Stromal cell of bone marrow (primary cell): Measurements from ENCODE around the gene MDFI.

Experiments used
- DNase-seq: peaks from one replicate; pipeline ENCODE4 v3.0.0-alpha.2; 2012; ENCODE audit warnings: low read depth

MDFI gene

DNA sequence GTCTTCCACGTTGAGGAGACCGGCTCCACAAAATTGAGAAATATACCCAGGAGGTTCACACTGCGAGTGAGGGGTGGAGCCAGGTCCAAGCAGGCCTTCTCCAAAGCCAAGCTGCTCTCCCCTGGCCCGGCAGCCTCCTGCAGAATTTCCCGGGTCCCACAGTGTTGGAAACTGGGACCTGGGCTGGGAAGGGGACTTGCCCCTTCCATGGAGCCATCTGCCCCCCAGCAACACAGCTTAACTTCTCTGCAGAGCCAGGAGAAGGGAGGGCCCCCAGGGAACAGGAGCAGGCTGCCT lies 35.4 kb downstream of the MDFI start:
- no peak for DNase-seq

DNA sequence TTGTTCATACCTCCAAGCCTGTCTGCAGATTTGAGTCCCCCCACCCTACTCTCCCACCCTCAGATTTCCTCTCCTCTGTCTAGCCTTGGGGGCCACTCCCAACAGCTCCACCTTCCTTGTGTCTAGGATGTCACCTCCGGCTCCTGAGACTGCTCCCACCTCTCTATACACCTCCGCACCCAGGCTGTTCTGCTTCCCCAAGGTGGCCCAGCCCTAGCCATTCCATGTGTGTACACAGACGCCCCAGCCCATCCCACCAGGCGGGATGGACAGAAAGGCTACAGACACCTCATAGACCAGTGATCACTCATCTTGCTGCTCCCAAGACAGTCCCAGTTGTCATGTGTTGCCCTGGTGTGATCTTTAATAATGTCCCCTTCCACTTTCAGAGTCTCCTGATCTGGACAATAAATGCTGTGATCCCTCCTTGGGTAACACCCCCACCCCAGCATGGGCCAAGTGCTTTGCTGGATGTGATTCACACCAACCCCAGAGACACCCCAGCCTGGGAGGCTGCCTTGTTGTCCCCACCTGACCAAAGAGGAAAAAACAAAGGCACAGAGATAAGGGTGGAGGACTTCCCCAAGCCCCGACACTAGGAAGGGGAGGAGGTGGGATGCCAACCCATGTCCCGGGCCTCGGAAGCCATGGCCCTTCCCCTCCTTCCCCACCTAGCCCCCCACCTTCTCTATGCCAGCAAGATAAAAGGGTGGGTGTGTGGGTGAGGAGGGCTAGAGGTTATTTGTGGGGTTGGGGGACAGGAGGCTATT lies 36.1 kb downstream of the MDFI start:
- DNase-seq: no peak

DNA sequence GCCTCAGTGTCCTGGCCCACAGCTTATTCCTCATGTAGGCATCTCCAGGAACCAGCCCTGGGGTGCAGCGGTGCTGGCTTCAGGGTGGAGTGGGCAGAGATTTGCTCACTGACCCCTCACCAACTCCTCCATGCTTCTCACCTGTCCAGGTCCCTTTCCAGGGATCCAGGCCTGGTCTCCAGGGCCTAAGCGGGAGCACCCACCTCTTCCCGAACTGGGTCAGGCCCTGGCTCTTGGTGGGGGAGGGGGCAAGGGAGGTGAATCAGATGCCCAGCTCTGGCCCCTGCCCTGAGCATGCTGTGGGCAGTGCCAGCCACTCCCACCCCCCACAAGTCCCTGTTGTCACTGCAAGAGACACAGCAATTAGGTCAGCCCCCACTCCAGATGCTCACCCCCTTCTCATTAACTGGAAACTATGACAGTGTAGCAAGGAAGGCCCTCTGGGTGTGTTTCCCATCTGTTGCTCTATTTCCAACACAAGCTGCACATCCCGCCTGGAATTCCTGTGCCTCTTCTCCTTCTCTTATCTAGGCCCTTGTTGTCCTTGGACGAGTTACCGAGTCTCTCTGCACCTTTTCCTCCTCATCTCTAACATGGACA lies 37.0 kb downstream of the MDFI start:
- DNase-seq: no peak

DNA sequence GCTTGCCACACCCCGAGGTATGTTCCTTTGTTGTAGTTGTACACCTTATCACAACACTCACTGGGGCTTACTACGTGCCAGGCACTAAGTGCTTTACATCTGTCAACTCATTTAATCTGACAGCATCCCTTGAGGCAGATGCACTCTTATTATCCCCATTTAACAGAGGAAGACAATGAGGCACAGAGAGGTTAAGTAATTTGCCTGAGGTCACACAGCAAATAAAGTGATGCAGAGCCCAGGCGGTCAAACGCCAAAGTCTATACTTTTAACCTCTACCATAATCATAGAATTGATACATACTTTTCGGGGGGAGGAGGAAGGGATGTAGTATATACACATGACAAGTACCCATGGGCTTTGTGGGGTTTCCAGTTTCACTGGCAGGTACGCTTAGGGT lies 37.7 kb downstream of the MDFI start:
- DNase-seq: no peak

DNA sequence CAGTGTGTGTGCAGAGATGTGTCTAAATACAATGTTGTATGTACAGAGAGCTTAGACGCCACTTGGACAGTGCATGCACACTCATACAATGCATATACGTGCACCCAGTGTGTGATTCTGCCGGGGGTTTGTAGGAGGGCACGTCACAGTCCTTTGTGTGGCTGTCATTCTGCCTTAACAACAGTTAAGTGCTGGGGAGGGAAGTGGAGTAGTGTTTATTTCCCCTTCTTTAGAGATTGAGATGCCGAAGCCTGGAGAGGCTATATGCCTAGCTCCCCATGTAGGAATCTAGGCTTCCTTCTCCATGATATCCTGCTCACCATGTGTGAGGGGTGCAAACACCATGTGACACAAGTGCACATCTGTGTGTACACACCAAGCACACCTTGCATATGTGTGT lies 38.2 kb downstream of the MDFI start:
- DNase-seq: no peak

DNA sequence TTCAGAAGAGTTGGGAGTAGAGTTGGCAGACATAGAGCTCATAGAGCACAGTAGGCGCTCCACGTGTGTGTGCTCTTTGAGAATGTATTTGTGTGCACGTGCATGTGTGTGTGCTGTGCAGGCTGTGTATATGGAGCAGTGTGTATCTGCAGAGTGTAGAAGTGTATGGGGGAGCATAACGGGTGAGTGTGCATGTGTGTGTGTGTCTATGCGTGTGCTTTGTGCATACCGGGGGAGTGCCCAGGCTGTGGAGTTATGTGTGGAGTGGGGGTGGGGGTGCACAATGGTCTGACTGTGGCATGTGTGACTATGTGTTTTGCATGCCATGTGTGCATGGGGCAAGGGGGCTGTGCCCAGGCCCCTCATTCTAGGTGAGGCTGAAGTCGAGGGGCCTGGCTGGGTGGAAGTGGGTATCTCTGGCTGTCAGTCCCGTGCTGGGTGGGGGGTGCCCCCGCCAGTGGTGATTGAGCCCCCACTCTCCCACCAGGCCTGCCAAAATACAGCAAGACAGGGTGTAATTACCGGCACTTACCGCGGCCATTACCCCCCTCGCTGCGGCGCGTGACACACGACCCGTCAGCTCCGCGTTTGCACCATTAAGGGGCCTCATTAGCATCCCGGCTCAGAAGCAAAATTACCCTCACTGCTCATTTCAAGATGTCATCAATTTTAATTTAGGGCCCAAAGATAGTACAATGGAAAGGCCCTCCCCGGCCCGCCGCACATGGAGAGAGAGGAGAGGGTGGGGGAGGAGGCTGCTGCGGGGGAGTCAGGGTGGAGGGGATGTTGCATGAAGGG lies 39.1 kb downstream of the MDFI start:
- DNase-seq: no peak

DNA sequence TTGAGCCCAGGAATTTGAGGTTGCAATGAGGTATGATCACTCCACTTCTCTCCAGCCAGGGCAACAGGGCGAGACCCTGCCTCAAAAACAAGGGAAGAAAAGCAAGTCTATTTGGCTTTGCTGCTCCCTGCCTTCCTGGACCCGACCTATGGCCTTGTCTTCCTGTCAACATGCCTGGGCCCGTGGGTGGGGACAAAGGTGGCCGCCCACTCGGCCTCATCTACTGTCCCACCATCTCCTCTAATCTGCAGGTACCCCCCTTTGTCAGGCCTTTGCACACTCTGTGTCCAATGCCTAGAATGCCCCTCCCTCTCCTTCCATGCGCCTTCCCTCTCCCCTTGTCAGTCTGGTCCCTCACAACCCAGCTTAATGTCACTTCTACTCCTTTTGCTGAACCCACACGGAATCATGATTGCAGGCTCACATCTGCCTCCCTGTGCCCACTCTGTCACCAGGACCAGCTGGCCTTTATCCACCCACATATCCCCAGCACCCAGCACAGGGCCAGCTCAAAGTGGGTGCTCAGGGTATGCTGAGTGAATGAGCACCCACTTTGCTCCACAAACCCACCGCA lies 40.3 kb downstream of the MDFI start:
- DNase-seq: no peak

DNA sequence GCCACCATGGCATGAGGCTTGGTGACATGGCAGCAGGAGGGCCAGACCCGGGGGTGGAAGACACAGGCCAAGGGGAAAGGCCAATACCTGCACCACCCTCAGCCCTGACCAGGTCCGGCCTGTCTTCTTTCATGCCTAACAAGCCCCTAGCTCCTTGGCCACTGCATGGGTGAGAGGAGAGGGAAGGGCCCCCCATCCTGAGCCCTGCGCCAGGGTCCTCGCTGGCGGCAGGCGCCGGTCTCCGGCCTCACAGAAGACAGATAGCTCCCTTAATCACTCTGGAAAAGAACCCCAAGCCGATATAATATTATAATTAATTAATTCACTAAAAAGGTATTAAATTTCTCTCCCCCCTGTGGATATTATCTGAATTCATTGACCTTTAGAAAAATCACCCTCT lies 41.4 kb downstream of the MDFI start:
- DNase-seq: no peak

DNA sequence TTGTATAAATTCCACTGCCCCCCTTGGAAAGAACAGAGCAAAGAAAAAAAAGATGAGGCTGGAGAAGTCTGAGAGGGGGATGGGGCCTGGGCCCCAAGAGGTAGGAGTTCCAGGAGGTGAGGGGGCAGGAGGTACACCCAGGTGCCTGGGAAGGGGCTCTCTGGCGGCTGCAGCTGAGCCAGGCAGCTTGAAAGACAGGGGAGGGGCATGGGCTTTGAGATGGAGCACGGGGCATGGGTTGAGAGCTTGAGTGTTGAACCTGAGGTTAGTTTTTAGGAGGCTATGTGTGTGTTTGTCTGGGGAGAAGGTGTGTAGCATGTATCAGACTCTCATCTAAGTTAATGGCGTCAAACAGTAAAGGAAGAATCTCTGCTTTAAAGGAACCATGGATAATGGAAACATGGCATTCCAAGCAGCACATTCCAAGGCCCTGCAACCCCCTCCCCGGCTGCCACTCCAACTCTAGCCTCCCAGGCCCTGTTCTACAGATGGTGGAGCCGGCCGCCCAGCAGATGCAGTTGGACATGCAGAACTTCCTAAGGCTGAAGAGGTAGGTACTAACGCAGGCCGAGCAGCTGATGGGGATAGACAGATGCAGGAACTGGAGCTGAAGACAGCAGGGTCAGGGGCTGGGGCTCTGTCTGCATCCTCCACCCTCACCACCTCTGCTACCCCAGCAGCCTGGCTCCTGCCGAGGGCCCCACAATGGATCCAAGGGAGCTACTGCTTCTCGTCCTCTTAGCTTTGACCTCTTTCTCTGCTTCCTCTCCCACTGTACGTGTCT lies 42.1 kb downstream of the MDFI start:
- no peak for DNase-seq

DNA sequence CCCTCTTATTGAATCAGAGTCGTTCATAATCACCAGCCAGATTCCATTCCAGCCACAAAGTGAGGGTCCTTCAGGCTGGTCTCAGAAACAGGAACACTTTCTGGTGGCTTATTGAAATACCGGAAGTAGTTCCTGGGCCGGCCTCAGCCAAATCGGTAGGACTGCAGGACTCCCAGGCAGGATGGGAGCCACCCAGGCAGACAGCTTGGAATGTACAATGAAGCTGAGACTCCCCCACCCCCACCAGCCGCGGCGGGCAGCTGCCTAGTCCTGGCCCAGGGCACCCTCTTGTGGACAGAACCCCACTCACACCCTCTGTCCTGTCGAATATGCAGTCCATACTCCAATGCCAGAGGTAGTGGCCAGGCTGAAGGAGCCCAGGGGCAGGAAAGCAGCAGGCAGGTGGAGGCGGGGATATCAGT lies 43.8 kb downstream of the MDFI start:
- peak; percentile 72 for DNase-seq

DNA sequence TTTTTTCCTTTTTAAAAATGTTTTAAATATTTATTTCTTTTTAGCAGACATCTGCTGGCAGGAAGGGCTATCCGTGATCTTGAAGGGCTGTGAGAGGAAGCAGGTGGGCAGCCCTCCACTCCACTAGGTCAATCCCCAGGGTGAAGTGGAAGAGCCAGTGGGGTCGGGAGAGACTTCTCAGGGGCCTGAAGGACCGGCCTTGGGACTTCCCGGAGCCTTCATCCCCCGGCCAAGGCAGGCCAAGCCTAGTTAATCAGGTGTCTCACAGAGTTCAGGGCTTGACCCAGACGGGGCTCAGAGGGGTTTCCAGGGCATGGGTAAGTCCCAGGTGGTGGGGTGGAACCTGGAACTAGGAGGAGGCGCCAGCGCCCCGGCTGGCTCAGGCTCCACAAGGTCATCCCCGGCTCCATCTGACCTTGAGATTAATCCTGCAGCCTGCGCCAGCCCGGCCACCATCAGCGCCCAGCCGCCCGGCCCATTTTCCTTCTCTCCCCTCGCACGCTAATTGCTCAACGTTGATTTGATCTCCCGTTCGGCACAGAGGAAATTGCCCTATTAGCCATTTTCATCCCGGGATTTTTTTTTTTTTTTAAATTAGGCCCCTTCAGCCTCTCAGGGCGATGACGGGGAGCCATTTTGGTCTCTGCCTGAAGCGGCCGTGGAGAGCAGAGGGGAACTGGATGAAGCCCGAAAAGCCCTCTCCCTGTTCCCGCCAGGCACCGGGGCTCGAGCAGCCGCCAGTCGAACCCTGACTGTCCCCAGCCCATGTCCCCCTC lies 44.4 kb downstream of the MDFI start:
- no peak for DNase-seq

DNA sequence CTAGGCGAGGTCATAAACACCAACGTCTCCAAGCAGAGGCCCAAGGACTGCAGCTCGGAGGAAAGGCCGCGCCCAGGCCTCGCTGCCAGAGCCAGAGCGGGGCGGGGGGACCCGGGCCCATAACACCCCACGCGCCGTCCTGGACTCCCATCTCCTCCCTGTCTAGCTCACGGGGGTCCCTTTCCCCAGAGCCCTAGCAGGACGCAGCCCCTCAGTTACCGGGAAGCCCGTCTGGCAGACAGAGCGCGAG lies 44.9 kb downstream of the MDFI start:
- DNase-seq: no peak

DNA sequence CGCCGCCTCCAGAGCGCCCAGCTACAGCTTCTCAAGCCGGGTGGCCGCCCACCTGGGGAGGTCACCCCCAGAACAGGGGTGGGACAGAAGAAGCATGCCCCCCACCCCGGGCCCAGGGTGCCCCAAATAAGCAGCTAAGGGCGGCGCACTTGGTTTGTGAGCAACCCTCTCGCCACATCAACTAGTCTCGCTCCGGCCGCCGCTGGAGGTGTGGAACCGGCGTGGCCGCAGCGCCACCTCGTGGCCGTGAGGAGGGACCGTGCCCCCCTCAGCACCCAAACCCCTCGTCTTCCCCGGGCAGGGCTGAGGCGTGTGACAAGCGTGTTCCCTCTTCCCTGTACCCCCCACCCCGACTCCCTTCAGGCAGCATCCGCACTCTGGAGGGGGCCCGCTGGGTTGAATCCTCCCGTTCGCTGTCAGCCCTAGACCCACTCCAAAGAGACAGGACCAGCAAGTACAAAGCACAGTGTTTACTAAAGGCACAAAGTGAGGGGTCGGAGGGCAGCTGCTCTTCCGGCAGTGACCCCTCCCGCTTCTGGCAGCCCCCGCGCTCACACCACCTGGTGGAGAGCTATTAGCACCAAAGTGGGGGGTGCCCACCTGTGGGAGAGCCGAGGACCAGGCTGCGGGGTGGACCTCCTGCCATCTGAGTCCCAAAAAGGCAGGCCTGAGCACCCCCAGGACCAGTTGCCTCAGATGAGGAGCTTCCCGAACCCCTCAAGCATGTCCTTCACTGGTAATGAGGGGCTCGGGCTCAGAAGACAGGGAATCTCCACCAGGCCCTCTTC lies 45.4 kb downstream of the MDFI start:
- DNase-seq: peak; percentile 36

DNA sequence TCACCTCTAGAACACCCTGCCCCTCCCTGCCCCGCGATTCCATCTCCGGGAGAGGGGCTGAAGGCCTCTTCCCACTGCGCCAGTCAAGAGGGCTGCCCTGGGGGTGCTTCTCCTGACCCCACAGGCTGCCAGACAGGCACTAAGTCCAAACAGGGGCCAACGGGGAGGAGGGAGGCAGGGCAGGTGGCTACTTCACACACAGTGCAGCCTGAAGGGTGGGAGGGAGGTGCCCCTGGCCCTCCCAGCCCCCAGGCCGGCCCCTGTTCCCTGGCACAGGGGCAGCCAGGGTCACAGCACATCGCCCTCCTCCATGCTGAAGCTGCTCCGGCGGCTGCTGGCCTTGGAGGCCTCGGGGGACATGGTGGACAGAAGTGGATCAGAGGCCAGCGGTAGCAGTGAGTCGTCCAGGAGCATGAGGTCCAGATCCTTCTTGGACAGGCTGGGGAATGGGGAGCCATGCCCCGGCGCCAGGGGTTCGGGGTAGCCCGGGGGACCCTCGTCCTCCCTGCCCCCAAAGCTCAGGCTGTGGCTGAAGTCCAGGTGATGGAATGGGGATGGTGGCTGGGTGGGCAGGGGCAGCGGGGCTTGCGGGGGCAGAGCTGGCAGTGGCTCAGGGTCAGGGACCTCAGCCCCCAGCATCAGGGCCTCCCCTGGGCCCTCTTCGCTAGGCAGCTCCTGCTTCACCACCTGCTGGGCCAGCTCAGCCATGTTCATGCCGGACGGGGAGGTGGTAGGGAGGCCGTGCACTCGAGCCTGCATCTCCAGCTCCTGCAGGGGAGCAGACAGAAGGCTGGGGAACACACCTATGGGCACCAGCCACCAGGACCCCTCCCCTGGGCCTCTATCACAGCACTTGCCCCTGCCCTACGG lies 46.3 kb downstream of the MDFI start:
- DNase-seq: no peak

DNA sequence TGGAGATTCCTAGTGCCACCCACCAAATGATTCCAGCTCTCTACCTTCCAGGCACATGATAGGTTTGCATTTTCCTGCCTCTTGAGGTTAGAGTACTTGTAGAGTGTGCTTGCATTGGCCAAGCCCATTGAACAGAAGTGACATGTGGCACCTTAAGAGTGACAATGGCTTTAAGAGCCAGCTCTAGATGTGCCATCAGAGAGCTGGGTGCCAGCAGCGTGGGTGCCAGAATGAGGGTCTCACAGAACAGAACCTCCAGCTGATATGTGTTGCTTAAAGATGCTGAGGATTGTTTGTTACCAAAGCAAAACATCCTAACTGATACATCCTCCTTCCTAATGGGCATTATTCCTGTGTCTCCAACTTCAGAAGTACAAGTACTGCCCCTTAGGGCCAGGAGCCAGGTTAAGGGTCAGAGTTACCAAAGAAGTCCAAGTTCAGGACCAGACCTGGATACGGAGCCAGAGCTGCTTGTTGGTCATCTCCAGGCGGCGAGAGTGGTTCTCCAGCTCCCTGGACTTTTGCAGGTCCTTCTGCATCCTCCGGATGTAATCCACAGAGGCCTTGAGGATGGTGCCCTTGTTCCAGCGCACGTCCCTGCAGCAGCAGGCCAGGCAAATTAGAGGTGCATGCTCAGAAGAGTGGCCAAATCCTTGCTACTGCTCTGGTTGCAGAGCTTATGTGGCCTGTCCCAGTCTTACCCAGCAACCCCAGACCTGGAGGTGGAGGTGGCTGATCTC lies 47.5 kb downstream of the MDFI start:
- no peak for DNase-seq

DNA sequence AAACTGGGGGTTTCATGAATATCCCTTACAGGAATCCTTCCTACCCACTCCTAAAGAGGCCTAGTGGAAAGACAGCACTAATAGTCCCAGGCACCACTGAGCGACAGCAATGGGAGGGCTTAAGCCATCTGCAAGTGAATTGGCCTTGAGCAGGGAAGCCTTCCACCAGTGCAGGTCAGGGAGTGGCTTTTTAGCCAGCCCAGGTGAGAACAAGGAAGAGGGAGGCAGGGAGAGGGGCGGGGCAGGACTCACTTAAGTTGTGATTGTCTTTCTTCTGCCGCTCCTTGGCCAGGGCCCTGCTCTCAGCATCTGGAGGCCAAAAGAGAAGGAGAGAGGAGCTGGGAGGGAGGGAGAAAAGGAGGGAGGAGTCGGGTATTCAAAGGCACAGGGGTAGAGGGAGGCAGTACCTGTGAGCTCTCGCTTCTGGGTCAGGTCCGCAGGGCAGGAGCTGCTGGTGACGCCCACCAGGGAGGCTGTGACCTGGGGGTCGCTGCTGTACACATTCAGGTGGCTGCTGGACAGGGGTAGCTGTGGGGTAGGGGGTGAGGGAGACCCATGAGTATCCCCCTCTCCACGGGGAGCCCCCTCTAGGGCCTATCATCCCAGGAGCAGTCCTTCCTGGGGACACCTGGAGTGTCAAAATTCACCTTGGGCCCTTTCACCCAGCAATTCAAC lies 49.4 kb downstream of the MDFI start:
- no peak for DNase-seq

DNA sequence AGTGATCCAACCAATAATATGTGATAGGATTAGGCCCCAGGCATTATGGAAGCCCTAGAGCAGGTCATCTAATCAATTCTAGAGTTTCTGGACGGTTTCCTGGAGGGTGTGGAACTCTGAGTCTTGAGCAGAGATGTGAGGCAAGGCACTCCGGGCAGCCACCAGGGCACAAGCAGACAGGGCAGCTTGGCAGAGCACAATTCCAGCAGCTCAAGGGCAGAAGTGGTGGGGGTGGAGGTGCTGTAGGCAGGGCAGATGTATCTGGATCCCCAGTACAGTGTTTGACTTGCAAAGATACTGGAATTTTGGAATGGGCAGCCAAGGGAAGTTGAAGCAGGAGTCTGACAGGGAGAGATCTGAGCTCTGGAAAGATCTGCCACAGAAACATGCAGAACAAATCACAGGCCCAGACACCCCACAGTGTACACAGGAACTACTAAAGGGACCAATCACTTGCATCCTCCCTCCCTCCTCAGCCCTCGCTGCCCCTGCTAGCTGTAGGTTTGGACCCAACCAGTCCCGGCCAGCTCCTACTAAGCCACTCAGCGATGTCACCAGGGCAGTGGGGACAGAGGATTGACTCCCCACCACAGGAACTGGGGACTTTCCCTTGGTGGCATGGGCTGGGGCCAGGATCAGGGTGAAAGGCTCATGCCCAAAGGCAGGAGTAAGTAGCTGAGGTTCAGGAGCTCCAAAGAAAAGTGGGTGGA lies 50.1 kb downstream of the MDFI start:
- DNase-seq: no peak
